Duodenal mucosa (tissue), 2 donors: Measurements from ENCODE around the gene LPP.

ENCODE experiments used
- H3K27ac ChIP-seq: one replicate; pipeline ENCODE4 v1.7.0; 2013; ENCODE audit warnings: low read depth, low read length
- H3K27me3 ChIP-seq, 2 donors: one replicate each; pipeline ENCODE4 v1.7.0; 2013; ENCODE audit warnings: low read length in 2 of 2, control low read depth in 1 of 2; ENCODE audit not compliant: insufficient read depth in 2 of 2, control insufficient read depth in 1 of 2
- H3K36me3 ChIP-seq, 2 donors: one replicate each; pipeline ENCODE4 v1.7.0; 2013; ENCODE audit warnings: low read length in 2 of 2, control low read depth in 1 of 2; ENCODE audit not compliant: insufficient read depth in 2 of 2, control insufficient read depth in 1 of 2
- H3K4me1 ChIP-seq, 2 donors: one replicate each; pipeline ENCODE4 v1.7.0; 2013; ENCODE audit warnings: low read length in 2 of 2, control low read depth in 1 of 2; ENCODE audit not compliant: insufficient read depth in 2 of 2, control insufficient read depth in 1 of 2
- H3K4me3 ChIP-seq, 2 donors: one replicate each; pipeline ENCODE4 v1.7.0; 2013; ENCODE audit warnings: low read length in 2 of 2, low read depth in 1 of 2
- H3K9ac ChIP-seq, 2 donors: one replicate each; pipeline ENCODE4 v1.7.0; 2013; ENCODE audit warnings: low read length in 2 of 2, low read depth in 1 of 2
- H3K9me3 ChIP-seq, 2 donors: one replicate each; pipeline ENCODE4 v1.7.0; 2013; ENCODE audit warnings: low read length in 2 of 2, control low read depth in 1 of 2; ENCODE audit not compliant: control insufficient read depth in 1 of 2

LPP gene

GRCh38 chr3:188134079-188134478 is 19.9 kb upstream of the LPP start:
- Histone ChIP-seq H3K9me3 (no peaks in the 10 kb centered on the region), H3K27ac (no peak overlapping the region), H3K36me3 (no peaks in the 10 kb centered on the region), H3K4me1 (no peaks in the 10 kb centered on the region), H3K4me3 (no peak overlapping the region), H3K9ac (no peak overlapping the region), H3K27me3 (no peaks in the 10 kb centered on the region)

- Histone ChIP-seq H3K9ac (no peak overlapping the region), H3K4me3 (no peak overlapping the region), H3K4me1 (no peaks in the 10 kb centered on the region), H3K27me3 (no peaks in the 10 kb centered on the region), H3K9me3 (no peaks in the 10 kb centered on the region), H3K27ac (no peak overlapping the region), H3K36me3 (no peaks in the 10 kb centered on the region)
Measured at GRCh38 chr3:188134856-188135255, 19.1 kb upstream of the LPP start.

GRCh38 chr3:188135271-188135670 is 18.7 kb upstream of the LPP start:
- Histone ChIP-seq H3K4me1 (no peaks in the 10 kb centered on the region), H3K4me3 (no peak overlapping the region), H3K27me3 (no peaks in the 10 kb centered on the region), H3K27ac (no peak overlapping the region), H3K9ac (no peak overlapping the region), H3K36me3 (no peaks in the 10 kb centered on the region), H3K9me3 (no peaks in the 10 kb centered on the region)

GRCh38 chr3:188137051-188137450 is 16.9 kb upstream of the LPP start:
- Histone ChIP-seq H3K9me3 (no peaks in the 10 kb centered on the region), H3K4me1 (no peaks in the 10 kb centered on the region), H3K36me3 (no peaks in the 10 kb centered on the region), H3K9ac (no peak overlapping the region), H3K27ac (no peak overlapping the region), H3K27me3 (no peaks in the 10 kb centered on the region), H3K4me3 (no peak overlapping the region)

GRCh38 chr3:188139466-188139865 is 14.5 kb upstream of the LPP start:
- H3K4me3 ChIP-seq, result no peak overlapping the region
- H3K27ac ChIP-seq, result no peak overlapping the region
- H3K9me3 ChIP-seq, result no peaks in the 10 kb centered on the region
- no peaks in the 10 kb centered on the region for H3K4me1 ChIP-seq
- no peaks in the 10 kb centered on the region for H3K27me3 ChIP-seq
- H3K36me3 ChIP-seq, result no peaks in the 10 kb centered on the region
- H3K9ac ChIP-seq, result no peak overlapping the region

GRCh38 chr3:188146219-188146618 is 7.7 kb upstream of the LPP start:
- Histone ChIP-seq H3K9ac (no peak overlapping the region), H3K4me3 (no peak overlapping the region), H3K9me3 (no peaks in the 10 kb centered on the region), H3K27ac (no peak overlapping the region), H3K27me3 (no peaks in the 10 kb centered on the region), H3K36me3 (no peaks in the 10 kb centered on the region), H3K4me1 (no peaks in the 10 kb centered on the region)

- Histone ChIP-seq H3K9me3 (no peaks in the 10 kb centered on the region), H3K27ac (no peak overlapping the region), H3K36me3 (no peaks in the 10 kb centered on the region), H3K4me3 (no peak overlapping the region), H3K9ac (no peak overlapping the region), H3K27me3 (no peaks in the 10 kb centered on the region), H3K4me1 (peaks cover 7 to 8% of the 10 kb centered on the region in 2 donors)
Measured at GRCh38 chr3:188147782-188148181, 6.2 kb upstream of the LPP start.

GRCh38 chr3:188148318-188148717 is 5.6 kb upstream of the LPP start:
- H3K9ac ChIP-seq, result no peak overlapping the region

GRCh38 chr3:188149587-188149986 is 4.4 kb upstream of the LPP start:
- H3K9ac ChIP-seq, result no peak overlapping the region
- H3K27ac ChIP-seq, result no peak overlapping the region

More at GRCh38 chr3:188148318-188148717, 5.6 kb upstream of the LPP start:
- Histone ChIP-seq H3K27ac (no peak overlapping the region), H3K36me3 (no peaks in the 10 kb centered on the region), H3K27me3 (no peaks in the 10 kb centered on the region), H3K4me1 (peaks cover 7 to 13% of the 10 kb centered on the region in 2 donors), H3K9me3 (no peaks in the 10 kb centered on the region), H3K4me3 (no peak overlapping the region)

GRCh38 chr3:188150982-188151381 is 3.0 kb upstream of the LPP start:
- Histone ChIP-seq H3K27ac (no peak overlapping the region), H3K4me1 (peaks cover 16 to 28% of the 10 kb centered on the region in 2 donors), H3K9me3 (no peaks in the 10 kb centered on the region), H3K4me3 (no peak overlapping the region), H3K36me3 (no peaks in the 10 kb centered on the region), H3K9ac (no peak overlapping the region), H3K27me3 (no peaks in the 10 kb centered on the region)

More at GRCh38 chr3:188149587-188149986, 4.4 kb upstream of the LPP start:
- no peaks in the 10 kb centered on the region for H3K27me3 ChIP-seq
- H3K9me3 ChIP-seq, result no peaks in the 10 kb centered on the region
- no peaks in the 10 kb centered on the region for H3K36me3 ChIP-seq
- H3K4me1 ChIP-seq, result peaks cover 7 to 15% of the 10 kb centered on the region in 2 donors
- no peak overlapping the region for H3K4me3 ChIP-seq

GRCh38 chr3:188151438-188151837 is 2.5 kb upstream of the LPP start:
- Histone ChIP-seq H3K4me1 (peaks cover 20 to 33% of the 10 kb centered on the region in 2 donors), H3K36me3 (no peaks in the 10 kb centered on the region), H3K27ac (no peak overlapping the region), H3K9me3 (no peaks in the 10 kb centered on the region), H3K9ac (no peak overlapping the region), H3K4me3 (no peak overlapping the region), H3K27me3 (no peaks in the 10 kb centered on the region)
